DMS79 (cell line): ENCODE data around the gene RPA1.
"Not testable (repeated sequence)": the region's sequence is repeated elsewhere in the genome, so short reads cannot be mapped to it uniquely, and the experiment has no call there.

Source experiments
- DNase-seq: peaks from one replicate; lab custom pipeline; 2025; lab: John Stamatoyannopoulos, UW

RPA1 gene

DNA sequence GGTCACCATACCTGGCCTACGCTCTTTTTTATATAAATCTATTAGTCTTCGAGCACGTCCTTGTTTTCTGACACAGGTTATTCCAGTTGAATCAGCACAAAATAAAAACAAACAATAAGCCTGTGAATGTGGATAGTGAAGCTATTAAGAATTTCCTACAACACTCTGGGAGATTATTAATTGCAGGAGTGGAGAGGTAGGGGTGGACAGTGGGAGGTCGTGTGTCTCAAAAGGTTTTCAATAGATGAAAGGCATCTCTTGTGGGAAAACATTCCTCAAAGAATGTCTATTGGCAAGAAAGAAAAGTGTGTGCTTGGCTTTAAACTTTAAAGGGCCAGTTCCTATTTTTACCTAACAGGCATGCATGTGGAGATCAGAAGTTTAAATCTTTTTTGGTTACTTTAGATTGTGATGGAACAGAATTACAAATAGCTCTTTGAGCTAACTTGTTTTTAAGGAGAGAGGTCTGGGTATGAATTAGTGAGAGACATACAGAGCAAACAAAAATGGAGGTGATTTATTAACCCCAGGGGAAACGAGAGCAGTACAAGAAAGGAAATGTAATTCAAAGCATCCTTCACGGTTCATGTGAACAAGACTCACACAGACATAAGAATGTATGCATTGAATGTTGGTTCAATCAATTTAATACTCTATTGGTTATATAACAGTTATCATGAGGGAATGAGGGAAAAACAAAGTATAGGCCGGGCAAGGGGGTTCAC lies 9.1 kb upstream of the RPA1 start:
- DNase-seq: no peak

DNA sequence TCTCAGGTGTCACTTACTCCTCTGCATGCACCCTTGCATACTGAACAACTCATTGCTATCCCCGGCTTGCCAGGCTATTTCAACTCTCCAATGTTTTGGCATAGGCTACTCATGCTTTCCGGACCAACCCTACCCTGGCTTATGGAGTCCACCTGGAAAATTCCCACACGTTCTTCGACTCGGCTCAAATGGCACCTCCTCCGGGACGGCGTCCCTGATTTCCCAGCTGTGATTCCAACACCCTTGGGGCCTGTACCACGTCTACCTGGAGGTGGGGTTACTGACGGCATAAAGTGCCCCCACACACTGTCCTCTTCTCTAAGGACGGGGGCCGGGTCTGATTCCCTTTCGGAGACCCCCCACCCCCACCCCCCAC lies 601 bp upstream of the RPA1 start:
- DNase-seq: no peak

DNA sequence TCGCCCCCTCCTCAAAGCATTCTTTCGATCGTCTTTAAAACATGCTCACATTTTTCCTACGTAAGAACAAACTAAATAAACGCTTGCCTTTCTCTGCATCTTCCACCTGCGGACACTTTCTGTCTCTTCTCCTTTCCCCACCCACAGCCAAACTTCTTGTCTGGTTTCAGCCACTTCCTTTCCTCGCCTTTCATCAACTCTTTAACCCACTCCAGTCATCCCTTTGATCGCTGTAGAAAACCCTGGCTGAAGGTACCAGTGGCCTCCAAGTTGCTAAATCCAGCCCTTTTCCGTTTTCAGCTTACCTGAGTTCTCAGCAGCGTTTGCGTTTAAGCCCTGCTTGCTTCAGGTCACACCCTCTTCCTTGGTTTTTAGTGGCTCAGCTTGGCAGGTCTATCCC lies 483 bp downstream of the RPA1 start:
- DNase-seq: peak; percentile 5

GRCh38 chr17:1834380-1835149 lies 4.8 kb downstream of the RPA1 start:
- DNase-seq: no peak

GRCh38 chr17:1839516-1839915 lies 9.7 kb downstream of the RPA1 start:
- DNase-seq: no peak

DNA sequence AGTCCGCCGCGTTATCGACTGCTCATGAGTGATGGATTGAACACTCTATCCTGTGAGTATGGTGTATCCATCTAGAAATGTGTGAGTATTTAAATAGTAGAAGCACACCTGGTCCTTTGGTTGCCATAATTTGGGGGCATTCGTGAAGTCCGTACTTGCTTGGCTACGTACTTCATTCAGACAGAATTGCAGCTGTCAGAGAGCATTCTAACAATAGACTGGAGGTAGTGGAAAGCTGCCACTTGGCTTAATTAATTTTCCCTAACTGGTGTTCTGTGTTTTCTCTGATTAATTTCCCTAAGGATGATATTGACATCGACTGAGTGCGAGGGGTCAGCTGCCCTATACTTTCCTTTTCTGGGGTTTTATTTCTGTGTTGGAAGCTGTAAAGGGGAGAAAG lies 14.1 kb downstream of the RPA1 start:
- DNase-seq: no peak

- DNase-seq: peak; percentile 89
Observed at GRCh38 chr17:1847191-1847590, 17.4 kb downstream of the RPA1 start.

DNA sequence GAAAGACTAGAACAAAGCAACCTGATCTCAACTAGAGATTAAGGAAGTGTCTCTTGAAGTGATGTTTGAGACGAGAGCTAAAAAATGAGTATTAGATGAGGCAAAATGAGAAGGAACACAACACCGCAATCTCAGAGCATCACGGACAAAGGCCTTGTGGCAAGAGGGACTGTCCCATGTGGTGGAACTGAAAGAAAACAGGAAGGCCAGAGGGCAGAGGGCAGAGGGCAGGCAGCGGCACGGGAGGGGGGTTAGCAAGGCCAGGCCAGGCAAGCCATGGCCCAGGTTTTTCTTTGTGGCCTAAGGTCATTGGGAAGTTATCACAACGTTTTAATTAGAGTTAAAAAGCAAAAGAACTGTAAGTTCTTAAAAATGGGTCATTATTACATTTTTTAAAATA lies 22.5 kb downstream of the RPA1 start:
- no peak for DNase-seq

- DNase-seq: no peak
Observed at GRCh38 chr17:1853698-1854097, 23.9 kb downstream of the RPA1 start.

DNA sequence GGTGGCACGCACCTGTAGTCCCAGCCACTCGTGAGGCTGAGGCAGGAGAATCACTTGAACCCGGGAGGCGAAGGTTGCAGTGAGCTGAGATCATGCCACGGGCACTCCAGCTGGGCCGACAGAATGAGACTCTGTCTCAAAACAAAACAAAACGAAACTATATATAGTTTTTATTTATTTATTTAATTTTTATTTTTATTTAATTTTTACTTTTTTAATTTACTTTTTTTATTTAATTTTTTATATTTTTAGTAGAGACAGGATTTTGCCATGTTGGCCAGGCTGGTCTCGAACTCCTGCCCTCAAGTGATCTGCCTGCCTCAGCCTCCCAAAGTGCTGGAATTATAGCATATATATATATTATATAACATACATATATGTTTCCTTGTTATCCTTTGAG lies 26.7 kb downstream of the RPA1 start:
- not testable (repeated sequence) for DNase-seq

GRCh38 chr17:1860978-1861377 lies 31.2 kb downstream of the RPA1 start:
- no peak for DNase-seq

DNA sequence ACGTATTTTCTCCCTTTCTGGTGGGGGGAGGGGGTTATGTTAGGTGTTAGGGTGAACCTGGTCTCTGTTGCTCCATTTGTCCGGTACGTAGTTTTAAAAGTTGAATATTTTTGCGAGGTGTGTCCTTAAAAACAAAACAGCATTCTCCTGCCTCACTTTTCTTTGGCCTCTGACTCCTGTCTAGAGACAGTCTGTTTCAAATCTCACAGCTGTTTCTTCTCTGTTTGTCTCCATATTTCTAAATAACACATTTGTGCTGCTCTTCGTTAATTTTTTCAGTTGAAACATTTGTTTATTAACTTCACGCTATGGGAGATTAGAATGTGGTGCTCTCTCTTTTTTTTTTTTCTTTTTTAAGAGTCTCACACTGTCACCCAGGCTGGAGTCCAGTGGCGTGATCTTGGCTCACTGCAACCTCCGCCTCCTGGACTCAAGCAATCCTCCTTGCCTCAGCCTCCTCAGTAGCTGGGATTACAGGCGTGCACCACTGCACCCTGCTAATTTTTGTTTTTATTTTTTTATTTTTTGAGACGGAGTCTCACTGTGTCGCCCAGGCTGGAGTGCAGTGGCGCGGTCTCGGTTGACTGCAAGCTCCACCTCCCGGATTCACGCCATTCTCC lies 31.7 kb downstream of the RPA1 start:
- DNase-seq: no peak

GRCh38 chr17:1865252-1866037 lies 35.6 kb downstream of the RPA1 start:
- peak; percentile 23 for DNase-seq

DNA sequence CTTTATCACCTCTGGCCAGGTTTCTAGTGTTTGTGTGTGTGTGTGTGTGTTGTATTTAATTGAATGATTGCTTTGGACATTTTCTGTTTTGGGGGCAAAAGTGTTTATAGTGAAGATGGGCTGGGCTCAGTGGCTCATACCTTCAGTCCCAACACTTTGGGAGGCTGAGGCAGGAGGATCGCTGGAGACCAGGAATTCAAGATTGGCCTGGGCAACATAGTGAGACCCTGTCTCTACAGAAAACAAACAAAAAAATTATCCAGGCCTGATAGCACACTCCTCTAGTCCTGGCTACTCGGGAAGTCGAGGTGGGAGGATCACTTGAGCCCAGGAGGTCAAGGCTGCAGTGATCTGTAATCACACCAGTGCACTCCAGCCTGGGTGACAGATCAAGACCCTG lies 37.5 kb downstream of the RPA1 start:
- DNase-seq: no peak

GRCh38 chr17:1868090-1868489 lies 38.3 kb downstream of the RPA1 start:
- no peak for DNase-seq

- DNase-seq: no peak
Observed at GRCh38 chr17:1870592-1870991, 40.8 kb downstream of the RPA1 start.

DNA sequence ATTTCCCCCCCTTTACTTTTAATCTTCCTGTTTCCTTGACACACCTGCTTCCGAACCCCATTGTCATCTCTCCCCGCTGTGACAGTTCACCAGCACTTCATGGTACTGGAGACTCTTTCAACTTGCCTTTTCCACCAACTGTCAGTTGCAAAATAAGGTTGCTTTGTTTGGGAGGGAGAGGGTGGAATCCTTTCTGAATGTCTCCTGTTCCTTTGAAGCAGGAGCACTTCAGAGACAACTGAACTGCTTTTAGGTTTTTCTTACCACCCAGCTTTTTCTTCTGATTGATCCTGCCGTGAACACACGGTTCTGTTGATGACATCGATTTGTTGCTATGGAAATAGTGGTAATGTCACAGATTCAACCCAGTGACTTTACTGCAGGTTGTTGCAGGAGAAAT lies 42.0 kb downstream of the RPA1 start:
- no peak for DNase-seq

DNA sequence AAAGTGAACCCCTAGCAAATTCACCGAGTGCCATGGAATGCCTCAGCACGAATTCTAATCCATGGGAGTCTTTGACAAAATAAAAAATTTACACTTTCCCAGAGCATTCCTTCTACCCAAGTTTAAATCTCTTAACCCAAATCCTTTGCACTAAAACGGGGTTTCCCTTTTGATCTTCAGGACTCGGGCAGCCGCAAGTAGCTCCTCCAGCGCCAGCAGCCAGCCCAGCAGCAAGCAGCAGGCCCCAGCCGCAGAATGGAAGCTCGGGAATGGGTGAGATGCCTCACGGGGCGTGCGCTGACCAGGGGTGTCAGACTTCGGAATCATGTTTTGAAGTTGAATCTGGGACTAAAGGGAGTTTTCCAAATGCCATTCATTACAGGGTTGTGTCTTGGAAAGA lies 42.4 kb downstream of the RPA1 start:
- no peak for DNase-seq

- no peak for DNase-seq
Observed at GRCh38 chr17:1872976-1873375, 43.2 kb downstream of the RPA1 start.

DNA sequence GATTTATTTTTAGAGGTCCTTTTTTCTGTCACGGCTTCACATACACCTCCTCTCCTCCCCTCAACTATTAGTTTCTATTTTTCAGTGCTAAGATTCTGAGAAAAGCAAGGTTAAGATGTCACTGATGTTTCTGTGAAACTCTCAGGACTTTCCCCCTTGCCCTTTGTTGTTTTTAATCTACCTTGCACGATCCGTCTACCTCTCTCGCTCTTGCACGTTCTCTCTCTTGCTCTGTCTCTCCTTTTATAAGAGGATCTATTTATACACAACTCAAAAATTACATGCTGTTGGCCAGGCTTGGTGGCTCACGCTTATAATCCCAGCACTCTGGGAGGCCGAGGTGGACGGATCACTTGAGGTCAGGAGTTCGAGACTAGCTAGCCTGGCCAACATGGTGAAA lies 43.6 kb downstream of the RPA1 start:
- no peak for DNase-seq

- no peak for DNase-seq
Observed at GRCh38 chr17:1875597-1875996, 45.8 kb downstream of the RPA1 start.

GRCh38 chr17:1878419-1879121 lies 48.8 kb downstream of the RPA1 start:
- no peak for DNase-seq
